COLO668 (cell line): ENCODE data around the gene C20orf96.

Source experiments
- DNase-seq: peaks from one replicate; lab custom pipeline; 2025; ENCODE audit not compliant: unreplicated experiment; lab: John Stamatoyannopoulos, UW

C20orf96 gene

DNA sequence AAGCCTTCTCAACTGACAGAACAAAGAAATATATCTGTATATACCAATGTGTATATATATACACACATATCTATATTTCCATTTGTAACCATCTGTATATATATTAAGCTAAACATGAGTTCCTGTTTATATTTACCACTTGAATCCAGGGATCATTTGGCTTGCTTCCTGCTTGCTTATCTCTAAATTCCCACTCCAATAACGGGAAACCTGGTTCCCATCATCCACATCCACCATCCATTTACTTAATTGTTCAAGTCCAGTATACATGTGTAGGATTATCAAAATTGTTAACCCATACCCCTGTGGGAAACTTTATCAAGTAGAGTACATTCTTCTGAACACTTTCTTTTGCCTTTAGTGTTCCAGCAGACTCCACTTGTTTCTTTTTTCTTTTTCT, 22.3 kb upstream of the C20orf96 start:
- DNase-seq: no peak

DNA sequence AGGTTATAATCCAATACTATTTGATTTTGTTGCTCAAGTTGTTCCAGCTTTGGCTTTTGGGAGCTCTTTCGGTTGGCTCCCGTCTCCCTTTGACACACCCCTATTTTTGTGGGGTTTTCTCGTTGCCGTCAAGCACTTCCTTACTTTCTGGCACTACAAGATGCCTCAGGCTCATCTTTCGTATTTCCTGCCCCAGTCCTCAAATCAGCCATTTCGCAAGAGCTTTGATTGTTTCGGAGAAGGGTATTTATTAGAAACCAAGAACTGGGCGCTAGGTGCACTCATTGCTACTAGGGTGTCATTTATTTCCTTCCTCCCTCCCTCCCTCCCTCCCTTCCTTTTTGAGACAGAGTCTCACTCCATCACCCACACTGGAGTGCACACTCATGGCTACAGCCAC, 21.5 kb upstream of the C20orf96 start:
- DNase-seq: no peak

DNA sequence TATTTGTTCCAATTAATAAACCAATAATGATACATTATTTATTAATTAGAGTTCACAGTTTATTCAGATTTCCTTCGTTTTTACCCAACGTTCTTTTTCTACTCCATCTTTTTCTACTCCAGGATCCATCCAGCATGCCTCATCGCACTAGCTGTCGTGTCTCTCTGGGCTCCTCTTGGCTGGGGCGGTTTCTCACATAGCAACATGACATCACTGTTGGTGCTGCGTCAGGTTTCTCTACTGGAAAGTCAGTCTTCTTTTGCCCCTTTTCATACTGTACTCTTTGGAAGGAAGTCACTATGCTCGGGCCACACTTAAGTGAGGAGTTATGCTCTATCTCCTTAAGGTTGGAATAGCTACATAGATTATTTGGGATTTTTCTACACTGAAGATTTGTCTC, 21.1 kb upstream of the C20orf96 start:
- no peak for DNase-seq

GRCh38 chr20:310645-311044, 20.1 kb upstream of the C20orf96 start:
- no peak for DNase-seq

DNA sequence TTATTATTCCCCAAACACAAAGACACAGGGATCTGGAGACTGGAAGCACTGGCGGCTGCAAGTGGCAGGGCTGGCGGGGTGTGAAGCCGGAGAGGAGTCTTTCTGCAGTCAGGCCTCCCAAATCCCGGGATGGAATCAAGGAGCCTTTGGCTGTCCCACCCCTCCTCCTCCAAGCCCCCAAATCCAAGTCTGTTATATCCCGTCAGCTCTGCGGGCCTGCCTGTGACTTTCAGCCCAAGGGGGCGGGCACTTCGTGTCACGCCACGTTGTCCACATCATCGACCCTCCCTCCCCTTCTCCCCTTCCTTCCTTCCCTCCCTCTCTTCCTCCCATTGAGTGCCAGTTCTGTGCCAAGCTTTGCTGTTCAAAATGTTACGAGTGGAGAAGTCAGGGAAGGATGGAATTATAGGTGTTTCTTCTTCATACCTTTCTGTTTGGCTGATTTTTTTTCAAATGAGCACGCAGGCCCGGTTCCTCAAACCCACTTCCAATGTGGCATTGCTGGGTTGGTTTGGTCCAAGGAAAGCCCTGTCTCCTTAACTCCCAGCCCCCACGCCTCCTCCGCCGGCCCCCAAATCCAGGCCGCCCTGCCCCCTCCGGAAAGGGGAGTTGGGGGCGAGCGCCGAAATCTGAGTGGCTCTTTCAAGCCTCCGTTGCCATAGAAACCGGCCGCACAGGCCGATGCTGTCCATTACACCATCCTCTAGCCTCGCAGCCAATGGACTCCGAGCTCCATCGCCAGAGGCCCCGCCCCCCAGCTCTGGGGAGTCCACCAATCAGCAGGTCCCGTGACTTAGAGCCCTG, 19.5 kb upstream of the C20orf96 start:
- DNase-seq: peak; percentile 88

DNA sequence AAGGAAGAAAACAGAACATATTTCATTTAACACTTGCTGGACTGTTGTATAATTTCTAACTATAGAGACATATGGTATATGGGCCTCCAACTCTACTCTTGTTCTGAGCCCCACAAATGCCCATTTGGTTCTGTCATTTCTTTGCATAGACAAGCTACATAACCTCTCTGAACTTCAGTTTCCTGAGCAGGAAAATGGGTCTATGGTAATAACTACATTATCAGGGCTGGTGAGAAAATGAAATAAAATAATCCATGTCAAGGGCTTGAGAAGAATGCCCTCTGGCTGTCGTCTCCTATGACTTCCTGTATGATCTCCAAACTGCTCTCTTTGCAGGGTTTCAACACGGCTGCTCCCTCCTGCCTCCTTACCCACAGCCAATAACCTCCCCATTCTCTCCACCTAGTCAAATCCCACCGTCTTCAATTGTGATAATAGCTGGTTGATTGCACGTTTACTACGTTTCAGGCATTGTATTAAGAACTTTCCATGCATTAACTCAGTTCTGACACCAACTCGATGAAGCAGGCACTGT, 18.8 kb upstream of the C20orf96 start:
- DNase-seq: no peak

GRCh38 chr20:308427-309038, 18.0 kb upstream of the C20orf96 start:
- DNase-seq: no peak

- no peak for DNase-seq
These were observed 15.2 kb upstream of the C20orf96 start for GRCh38 chr20:305745-306144.

- DNase-seq: no peak
These were observed 11.6 kb upstream of the C20orf96 start for GRCh38 chr20:301886-302848.

GRCh38 chr20:300345-300990, 9.9 kb upstream of the C20orf96 start:
- no peak for DNase-seq

DNA sequence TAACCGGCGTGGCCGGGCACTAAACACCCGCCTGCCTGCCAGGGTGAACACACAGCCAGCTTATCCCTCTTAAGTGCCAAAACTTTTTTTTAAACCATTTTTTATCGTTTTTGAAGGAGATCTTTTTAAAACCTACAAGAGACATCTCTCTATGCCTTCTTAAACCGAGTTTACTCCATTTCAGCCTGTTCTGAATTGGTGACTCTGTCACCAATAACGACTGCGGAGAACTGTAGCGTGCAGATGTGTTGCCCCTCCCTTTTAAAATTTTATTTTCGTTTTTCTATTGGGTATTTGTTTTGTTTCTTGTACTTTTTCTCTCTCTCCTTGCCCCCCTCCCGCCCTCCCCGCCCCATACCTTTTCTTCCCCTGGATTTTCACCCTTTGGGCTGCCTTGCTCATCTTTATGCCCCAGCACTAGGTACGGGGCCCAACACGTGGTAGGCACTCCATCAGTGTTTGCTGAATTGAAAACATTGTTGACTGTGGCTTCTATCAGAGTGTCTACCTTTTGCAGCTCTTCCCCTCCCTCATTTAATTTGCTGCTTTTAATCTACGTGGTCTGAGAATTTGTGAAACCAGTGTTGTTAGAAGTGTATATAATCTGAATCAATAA, 8.3 kb upstream of the C20orf96 start:
- DNase-seq: no peak

DNA sequence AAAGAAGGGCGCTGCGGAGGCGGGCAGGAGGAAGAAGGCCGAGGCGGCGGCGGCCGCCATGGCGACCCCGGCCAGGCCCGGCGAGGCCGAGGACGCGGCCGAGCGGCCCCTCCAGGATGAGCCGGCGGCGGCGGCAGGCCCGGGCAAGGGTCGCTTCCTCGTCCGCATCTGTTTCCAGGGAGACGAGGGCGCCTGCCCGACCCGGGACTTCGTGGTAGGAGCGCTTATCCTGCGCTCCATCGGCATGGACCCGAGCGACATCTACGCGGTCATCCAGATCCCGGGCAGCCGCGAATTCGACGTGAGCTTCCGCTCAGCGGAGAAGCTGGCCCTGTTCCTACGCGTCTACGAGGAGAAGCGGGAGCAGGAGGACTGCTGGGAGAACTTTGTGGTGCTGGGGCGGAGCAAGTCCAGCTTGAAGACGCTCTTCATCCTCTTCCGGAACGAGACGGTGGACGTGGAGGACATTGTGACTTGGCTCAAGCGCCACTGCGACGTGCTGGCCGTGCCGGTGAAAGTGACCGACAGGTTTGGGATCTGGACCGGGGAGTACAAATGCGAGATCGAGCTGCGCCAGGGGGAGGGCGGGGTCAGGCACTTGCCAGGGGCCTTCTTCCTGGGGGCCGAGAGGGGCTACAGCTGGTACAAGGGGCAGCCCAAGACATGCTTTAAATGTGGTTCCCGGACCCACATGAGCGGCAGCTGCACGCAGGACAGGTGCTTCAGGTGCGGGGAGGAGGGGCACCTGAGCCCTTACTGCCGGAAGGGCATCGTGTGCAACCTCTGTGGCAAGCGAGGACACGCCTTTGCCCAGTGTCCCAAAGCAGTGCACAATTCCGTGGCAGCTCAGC, 7.6 kb upstream of the C20orf96 start:
- DNase-seq: peak; percentile 89

- peak; percentile 97 for DNase-seq
These were observed 6.8 kb upstream of the C20orf96 start, which contains the start of gene ZCCHC3 for GRCh38 chr20:297098-297924. ZCCHC3 (plus strand) TSS chr20:297570; CDS start chr20:297587, 17 bp downstream.

DNA sequence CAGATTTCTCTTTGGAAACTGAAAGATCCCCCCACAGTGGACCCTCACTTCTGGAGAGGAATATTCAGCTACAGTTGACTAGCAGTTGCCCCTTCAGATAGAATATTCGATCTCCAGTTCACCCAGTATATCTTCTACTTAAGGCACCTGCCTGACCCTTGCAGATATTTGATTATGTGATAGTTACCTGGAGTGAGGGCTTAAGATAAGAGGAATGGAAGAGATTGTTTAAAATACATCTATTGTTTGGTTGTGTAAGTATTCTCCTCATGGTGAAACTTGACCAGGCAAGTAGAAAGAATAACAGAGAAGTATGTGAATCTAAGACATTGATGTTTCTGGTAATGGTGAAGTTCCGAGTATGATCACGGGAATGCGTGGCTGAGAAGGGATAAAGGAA, 5.3 kb upstream of the C20orf96 start:
- no peak for DNase-seq

DNA sequence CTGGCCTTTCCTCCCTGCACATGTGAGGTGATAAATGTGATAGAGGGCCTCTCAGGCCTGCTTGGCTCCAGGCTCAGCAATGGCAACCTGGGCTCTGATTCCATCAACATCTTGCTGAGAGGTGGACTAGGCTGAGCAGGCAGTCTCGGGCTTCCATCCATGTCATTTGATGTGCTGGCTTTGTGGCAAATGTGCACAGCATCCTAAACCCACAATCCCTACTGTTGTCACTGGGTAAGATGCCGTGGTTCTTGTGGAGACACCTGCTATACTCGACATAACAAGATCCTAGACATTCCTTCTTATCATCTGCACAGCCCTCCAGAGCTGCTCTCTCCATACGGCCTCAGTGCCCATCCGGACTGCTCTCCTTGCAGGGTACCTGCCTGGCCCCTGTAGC, 4.1 kb upstream of the C20orf96 start:
- no peak for DNase-seq

DNA sequence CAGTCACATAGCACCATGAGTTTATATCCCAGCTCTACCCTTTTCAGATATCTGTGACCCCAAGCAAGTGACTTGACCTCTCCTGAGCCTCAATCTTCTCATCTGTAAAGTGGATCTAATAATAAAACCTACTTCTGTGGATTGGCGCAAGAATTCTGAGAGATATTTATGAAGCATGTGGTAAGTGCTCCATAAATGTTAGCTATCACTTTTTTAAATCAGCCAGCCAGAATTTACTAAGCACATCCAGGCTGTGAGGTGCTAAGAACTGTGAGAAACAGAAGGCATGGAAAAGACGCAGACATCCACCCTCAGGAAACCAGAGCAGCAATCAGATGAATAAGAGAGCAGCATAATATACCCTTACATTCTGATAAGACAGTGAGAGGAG, 862 bp downstream of the C20orf96 start:
- no peak for DNase-seq

DNA sequence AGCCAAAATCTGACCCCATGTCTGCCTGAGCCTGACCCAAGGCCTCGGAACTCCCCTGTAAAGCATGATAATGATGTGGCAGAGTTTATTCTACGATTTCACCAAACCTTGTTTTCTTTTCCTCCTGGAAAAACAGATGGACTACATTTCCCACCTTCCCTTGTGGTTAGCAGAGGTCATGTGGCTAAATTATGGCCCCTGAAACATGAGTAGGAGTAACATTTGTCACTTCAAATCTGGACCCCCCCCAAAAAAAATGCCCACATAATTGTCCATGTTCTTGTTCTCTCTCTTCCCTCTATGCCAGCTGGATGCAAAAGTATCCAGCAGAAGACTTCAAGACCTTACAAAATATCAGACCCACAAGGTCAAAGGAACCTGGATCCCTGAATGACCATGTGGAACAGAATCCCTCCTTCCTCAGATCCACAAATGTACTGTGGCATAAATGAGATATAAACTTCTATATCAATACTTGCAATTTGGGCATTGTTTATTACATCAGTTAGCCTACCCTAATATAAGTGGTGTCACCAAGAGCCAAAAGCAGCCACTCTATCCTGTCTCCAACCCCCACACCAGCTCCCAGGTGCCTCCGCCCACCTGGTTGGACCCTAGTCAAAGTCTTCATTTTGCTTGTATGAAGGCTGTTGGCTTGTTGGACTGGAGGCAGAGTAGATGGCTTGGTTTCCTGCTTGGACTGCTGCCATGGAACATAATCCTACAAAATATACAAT, 1.4 kb downstream of the C20orf96 start:
- DNase-seq: no peak

DNA sequence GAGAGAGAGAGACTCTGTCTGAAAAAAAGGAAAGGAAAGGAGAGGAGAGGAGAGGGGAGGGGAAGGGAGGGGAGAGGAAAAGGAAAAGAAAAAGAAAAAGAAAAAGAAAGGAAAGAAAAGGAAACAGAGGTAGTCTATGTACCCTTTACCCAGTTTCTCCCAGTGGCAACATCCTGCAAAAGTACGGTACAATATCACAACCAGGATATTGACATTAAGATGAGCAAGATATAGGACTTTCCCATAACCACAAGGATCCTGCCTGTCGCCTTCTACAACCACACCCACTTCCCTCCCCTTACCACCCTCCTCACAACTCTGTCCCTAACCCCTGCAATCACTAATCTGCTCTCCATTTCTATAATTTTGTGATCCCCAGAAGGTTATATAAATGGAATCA, 4.0 kb downstream of the C20orf96 start:
- no peak for DNase-seq
